HCEC 1CT (cell line): ENCODE results near the gene RBM28.

Experiments
- DNase-seq: peaks from one replicate; pipeline ENCODE4 v3.0.0-alpha.2; 2017

RBM28 gene

DNA sequence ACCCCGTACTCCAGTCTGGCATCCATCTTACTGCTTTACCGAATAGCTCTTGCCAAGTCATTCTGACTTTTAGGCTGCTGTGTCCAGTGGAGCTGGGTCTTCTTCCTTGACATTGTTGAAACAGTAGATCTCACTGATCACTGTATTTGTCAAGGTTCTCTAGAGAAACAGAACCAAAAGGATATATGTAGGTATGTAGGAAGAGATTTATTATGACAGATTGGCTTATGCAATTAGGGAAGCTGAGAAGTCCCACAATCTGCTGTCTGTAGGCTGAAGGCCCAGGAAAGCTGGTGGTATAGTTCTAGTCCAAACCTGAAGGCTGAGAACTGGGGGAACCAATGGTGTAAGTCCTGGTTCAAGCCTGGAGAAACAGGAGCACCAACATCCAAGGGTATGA lies 29.9 kb upstream of the RBM28 start:
- DNase-seq = no peak

- DNase-seq = no peak
Measured at GRCh38 chr7:128370491-128370890, 26.8 kb upstream of the RBM28 start.

- DNase-seq = no peak
Measured at GRCh38 chr7:128366986-128367385, 23.3 kb upstream of the RBM28 start.

GRCh38 chr7:128366300-128366699 lies 22.6 kb upstream of the RBM28 start:
- DNase-seq = no peak

GRCh38 chr7:128365432-128365831 lies 21.7 kb upstream of the RBM28 start:
- no peak for DNase-seq

DNA sequence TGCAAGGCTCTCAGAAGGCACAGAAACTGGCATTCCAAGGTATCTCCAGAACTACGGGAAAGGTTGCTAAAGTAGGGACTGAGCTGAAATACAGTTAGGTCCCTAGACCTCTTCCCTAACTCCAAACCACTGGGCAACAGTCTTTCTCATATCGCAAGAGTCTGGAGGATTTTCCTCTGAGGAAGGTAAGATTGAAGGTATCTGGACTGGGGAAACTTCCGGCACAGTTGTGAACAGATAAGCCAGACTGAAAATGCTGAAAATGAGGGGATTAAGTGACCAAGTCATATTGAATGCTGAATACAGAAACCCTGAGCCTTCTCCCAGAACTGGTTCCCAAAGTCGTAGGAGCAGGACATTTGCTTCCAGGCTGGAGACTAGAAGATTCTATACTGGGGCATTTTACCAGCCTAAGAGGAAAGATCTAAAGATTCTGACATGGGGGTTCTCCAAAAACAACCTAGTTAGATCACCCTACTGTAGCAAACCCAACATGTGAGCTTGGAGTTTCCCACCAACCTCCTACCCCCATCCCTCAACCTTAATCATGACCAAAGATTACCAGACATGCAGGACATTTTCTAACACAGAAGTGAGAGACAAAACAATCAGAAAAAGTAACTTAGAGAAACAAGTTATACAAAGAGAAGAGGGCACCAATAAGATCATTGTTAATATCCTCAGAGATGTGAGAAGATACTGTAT lies 20.6 kb upstream of the RBM28 start:
- DNase-seq = no peak

DNA sequence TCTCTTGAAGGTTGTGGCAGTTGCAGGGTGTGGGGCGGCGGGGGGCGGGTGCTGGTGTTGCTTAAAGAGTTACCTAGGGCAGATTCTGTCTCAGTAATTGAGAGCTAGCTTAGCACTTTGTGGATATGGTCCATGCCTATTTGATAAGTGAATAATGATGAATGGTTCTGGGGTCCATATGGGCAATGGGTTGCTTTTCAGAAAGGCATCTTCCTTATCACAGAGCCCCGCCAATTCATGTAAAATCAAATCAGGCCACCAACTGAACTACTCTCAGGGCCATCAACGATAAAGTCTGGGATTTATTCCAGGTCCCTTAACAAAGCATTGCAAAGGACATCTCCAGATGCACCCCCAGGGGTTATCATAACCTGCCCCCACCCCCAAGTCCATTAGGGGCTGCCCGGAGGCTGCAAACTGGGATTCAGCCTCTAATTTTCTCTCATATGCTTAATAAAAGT lies 19.6 kb upstream of the RBM28 start:
- DNase-seq = no peak

DNA sequence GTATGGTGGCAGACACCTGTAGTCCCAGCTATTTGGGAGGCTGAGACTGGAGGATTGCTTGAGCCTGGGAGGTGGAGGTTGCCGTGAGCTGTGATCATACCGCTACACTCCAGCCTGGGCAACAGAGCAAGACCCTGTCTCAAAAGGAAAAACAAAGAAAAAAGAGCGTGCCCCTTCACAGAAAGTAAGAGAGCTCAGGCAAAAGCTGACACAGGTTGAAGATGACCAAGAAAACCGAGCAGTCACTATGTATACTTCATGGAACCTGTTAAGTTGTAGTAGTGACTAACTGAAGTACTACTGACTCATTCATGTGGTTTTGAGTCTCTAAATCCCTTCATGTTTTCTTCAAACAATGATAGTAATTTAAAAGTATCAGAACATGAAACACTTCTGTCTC lies 19.0 kb upstream of the RBM28 start:
- DNase-seq = peak; percentile 68

- DNase-seq = no peak
Measured at GRCh38 chr7:128361411-128362379, 18.0 kb upstream of the RBM28 start, which contains the start of gene PRRT4. Gene PRRT4 (minus strand): TSS chr7:128361690.

GRCh38 chr7:128360359-128360678 lies 16.6 kb upstream of the RBM28 start:
- DNase-seq = no peak

- DNase-seq = no peak
Measured at GRCh38 chr7:128359939-128360338, 16.2 kb upstream of the RBM28 start.

GRCh38 chr7:128359336-128359735 lies 15.6 kb upstream of the RBM28 start:
- no peak for DNase-seq

GRCh38 chr7:128358233-128358632 lies 14.5 kb upstream of the RBM28 start:
- DNase-seq = no peak

- DNase-seq = no peak
Measured at GRCh38 chr7:128357217-128357613, 13.5 kb upstream of the RBM28 start.

GRCh38 chr7:128356546-128357216 lies 13.0 kb upstream of the RBM28 start:
- DNase-seq = no peak

DNA sequence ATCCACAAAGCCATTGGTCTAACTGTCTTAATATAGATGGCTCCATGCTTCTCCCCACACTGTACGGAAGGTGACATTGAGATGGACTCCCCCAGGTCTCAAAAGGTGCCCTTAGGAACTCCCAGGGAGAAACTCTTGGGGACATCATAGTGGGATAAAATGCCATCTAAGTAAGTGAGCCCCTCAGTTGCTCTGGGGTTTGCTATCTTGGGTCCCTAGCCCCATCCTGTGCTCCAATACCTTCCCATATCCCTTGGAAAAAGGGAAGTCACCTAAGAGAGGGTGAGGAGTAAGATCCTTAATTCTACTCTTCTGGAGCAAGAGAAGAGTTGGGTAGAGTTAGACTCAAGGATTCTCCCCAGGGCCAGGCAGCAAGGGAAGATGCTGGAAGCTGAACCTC lies 9.9 kb upstream of the RBM28 start:
- no peak for DNase-seq

DNA sequence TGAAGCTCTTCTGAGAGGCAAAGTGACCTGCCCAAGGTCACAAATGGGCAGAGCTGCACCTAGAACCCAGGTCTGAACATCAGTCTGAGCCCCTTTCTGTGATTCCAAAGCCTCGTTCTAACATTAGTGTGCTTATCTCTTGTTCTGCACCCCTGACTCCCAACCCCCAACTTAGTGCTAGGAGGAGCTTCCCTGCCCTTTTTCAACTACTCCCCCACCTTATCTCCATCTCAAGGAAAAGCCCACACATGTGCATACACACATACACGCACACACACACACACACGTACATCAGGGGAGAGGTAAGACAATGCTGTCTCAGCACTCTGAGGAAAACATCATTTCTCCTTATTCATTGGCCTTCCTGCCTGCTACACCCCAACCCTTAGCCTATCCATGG lies 9.5 kb upstream of the RBM28 start:
- no peak for DNase-seq

GRCh38 chr7:128352636-128353035 lies 8.9 kb upstream of the RBM28 start:
- no peak for DNase-seq

DNA sequence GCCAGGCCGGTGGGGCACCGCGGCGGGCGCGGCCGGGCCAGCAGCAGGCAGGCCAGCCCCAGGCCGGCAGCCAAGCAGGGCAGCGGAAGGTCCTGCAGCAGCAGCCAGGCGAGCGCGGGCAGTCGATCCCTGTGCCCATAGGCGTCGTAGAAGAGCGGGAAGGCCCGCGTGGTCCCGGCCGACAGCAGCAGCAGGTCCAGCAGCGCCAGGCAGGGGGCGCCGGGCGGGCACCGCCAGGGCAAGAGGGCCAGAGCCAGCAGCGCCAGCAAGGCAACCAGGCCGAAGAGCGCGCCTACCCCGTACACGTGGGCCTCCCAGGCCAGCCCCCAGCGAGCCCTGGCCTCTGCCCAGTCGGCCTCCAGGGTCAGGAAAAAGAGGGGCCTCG lies 8.4 kb upstream of the RBM28 start:
- no peak for DNase-seq

GRCh38 chr7:128351296-128352152 lies 7.8 kb upstream of the RBM28 start:
- DNase-seq = no peak

- no peak for DNase-seq
Measured at GRCh38 chr7:128350708-128351295, 7.1 kb upstream of the RBM28 start.

DNA sequence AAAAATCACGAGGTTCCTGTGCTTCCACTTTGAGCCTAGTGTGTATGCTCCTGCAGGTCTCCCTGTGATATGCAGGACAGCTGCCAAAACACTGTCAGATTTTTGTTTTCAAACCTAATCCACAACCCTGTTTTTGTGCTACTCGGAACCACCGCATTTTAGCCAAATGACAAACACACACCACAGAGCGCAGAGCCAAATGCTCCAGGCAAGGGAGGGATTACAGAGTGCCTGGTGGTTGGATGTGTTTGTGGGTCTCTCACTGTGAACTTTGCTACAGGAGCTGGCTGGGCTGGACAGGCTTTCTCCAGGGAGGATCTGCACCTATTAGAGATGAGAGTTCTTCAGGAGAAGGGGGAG lies 5.7 kb upstream of the RBM28 start:
- DNase-seq = no peak
